Type B pancreatic cell (in vitro differentiated cells): ENCODE results near the gene ADRM1. TPM values are rescaled to one million over a fixed set of nuclear protein-coding genes. Genes with fewer than 3 reads are reported as not detected.

Source experiments
- DNase-seq: peaks from one replicate; pipeline ENCODE4 v3.0.0; 2021; ENCODE audit warnings: mixed read lengths; ENCODE audit not compliant: unreplicated experiment; ENCODE audit errors: extremely low spot score
- H3K27ac Mint-ChIP-seq: 2 replicates; pipeline ENCODE4 v1.8.0; 2021; ENCODE audit warnings: mild to moderate bottlenecking, mixed read lengths
- H3K27me3 Mint-ChIP-seq: 2 replicates; pipeline ENCODE4 v1.8.0; 2021; ENCODE audit warnings: mixed read lengths
- H3K36me3 Mint-ChIP-seq: 2 replicates; pipeline ENCODE4 v1.8.0; 2021; ENCODE audit warnings: mixed read lengths
- H3K4me1 Mint-ChIP-seq: one replicate; pipeline ENCODE4 v1.8.0; 2021; ENCODE audit warnings: mixed read lengths; ENCODE audit not compliant: unreplicated experiment
- H3K4me3 Mint-ChIP-seq: 2 replicates; pipeline ENCODE4 v1.8.0; 2021; ENCODE audit warnings: mild to moderate bottlenecking, mixed read lengths
- H3K9me3 Mint-ChIP-seq: 2 replicates; pipeline ENCODE4 v1.8.0; 2021; ENCODE audit warnings: mixed read lengths
- CTCF ChIP-seq: fragments of 200-600 bp; sonication (generic); conservative IDR thresholded peaks from 2 replicates; pipeline ENCODE4 v1.5.0; 2021; ENCODE audit warnings: antibody characterized with exemption, mild to moderate bottlenecking
- total RNA-seq: library from RNA; stranded (reverse); gene quantifications from 2 replicates; pipeline ENCODE4 v1.2.1, GENCODE V29; 2021; ENCODE audit warnings: low replicate concordance

Gene ADRM1
- total RNA-seq, 1 donor from 2014 or later, result 67.2 TPM

- H3K4me1 Mint-ChIP-seq, result no peaks in the 10 kb centered on the region
- H3K27me3 Mint-ChIP-seq, result no peaks in the 10 kb centered on the region
- no peak for TF ChIP-seq CTCF
- H3K9me3 Mint-ChIP-seq, result no peaks in the 10 kb centered on the region
- no peak for DNase-seq
- no peak overlapping the region for H3K4me3 Mint-ChIP-seq
- peaks cover 3% of the 10 kb centered on the region for H3K36me3 Mint-ChIP-seq
- no peak overlapping the region for H3K27ac Mint-ChIP-seq
These were observed 7.4 kb downstream of the ADRM1 start for GRCh38 chr20:62309947-62310756.

GRCh38 chr20:62310757-62311121 lies 7.9 kb downstream of the ADRM1 start:
- no peaks in the 10 kb centered on the region for H3K9me3 Mint-ChIP-seq
- no peak overlapping the region for H3K27ac Mint-ChIP-seq
- no peaks in the 10 kb centered on the region for H3K36me3 Mint-ChIP-seq

GRCh38 chr20:62311150-62311549 lies 8.4 kb downstream of the ADRM1 start:
- no peak for DNase-seq
- Mint-ChIP-seq H3K27ac (no peak overlapping the region), H3K9me3 (no peaks in the 10 kb centered on the region), H3K4me3 (no peak overlapping the region), H3K36me3 (no peaks in the 10 kb centered on the region), H3K4me1 (no peaks in the 10 kb centered on the region), H3K27me3 (no peaks in the 10 kb centered on the region)
- TF ChIP-seq CTCF, result no peak

More at GRCh38 chr20:62310757-62311121, 7.9 kb downstream of the ADRM1 start:
- no peak for TF ChIP-seq CTCF
- Mint-ChIP-seq H3K27me3 (no peaks in the 10 kb centered on the region), H3K4me1 (no peaks in the 10 kb centered on the region), H3K4me3 (no peak overlapping the region)
- DNase-seq, result no peak

GRCh38 chr20:62311832-62312661 lies 9.2 kb downstream of the ADRM1 start:
- H3K27ac Mint-ChIP-seq, result no peak overlapping the region
- no peak for DNase-seq
- no peak overlapping the region for H3K4me3 Mint-ChIP-seq
- H3K27me3 Mint-ChIP-seq, result no peaks in the 10 kb centered on the region
- TF ChIP-seq CTCF, result no peak
- H3K4me1 Mint-ChIP-seq, result no peaks in the 10 kb centered on the region
- H3K9me3 Mint-ChIP-seq, result no peaks in the 10 kb centered on the region
- H3K36me3 Mint-ChIP-seq, result no peaks in the 10 kb centered on the region

- Mint-ChIP-seq H3K4me3 (no peak overlapping the region), H3K36me3 (no peaks in the 10 kb centered on the region), H3K4me1 (no peaks in the 10 kb centered on the region)
These were observed 9.8 kb downstream of the ADRM1 start for GRCh38 chr20:62312662-62312977.

More at GRCh38 chr20:62312662-62312977, 9.8 kb downstream of the ADRM1 start:
- no peak for TF ChIP-seq CTCF
- Mint-ChIP-seq H3K27me3 (no peaks in the 10 kb centered on the region), H3K27ac (no peak overlapping the region), H3K9me3 (no peaks in the 10 kb centered on the region)
- DNase-seq, result no peak
